B cell (primary cell): Measurements from ENCODE around the gene ELOB. TPM values are rescaled to one million over a fixed set of nuclear protein-coding genes. Genes with fewer than 3 reads are reported as not detected.

Source experiments
- ATAC-seq: fragments of 200-7000 bp; cut with Tn5 transposase; one replicate; pipeline ENCODE4 v1.10.0; 2021; ENCODE audit warnings: low read depth, mild to moderate bottlenecking, moderate number of reproducible peaks, moderate library complexity
- CTCF ChIA-PET: fragments of 350-600 bp; sonication (Branson Sonifier 250); formaldehyde crosslinking; loops from one replicate; lab custom pipeline; 2021; ENCODE audit warnings: antibody characterized with exemption, inconsistent platforms; lab: Charles Lee
- POLR2A ChIA-PET: fragments of 350-600 bp; sonication (Branson Sonifier 250); formaldehyde crosslinking; loops from one replicate; lab custom pipeline; 2021; ENCODE audit warnings: antibody characterized with exemption; lab: Charles Lee
- DNase-seq: peaks from one replicate; pipeline ENCODE4 v3.0.0; 2013
- H2AFZ ChIP-seq: 2 replicates; pipeline ENCODE4 v1.6.1; 2012; ENCODE audit warnings: mild to moderate bottlenecking, low read depth, low read length; ENCODE audit not compliant: insufficient read depth, poor library complexity, severe bottlenecking
- H3K27ac ChIP-seq, 2 donors: 1 replicate in 1 of 2; 2 replicates in 1 of 2; pipeline ENCODE4 v1.5.1; 2012 to 2013; ENCODE audit warnings: low read length in 2 of 2, mild to moderate bottlenecking in 2 of 2, moderate library complexity in 1 of 2
- H3K27me3 ChIP-seq, 4 experiments: fragments of 200-600 bp in 1 of 4; sonication (generic) in 1 of 4; replicated peaks in 1 of 4; 1 replicate in 2 of 4; 2 replicates in 2 of 4; pipeline versions ENCODE4 v1.6.1 to v1.7.0; 2013 to 2016; ENCODE audit warnings: low read length in 3 of 4, mild to moderate bottlenecking in 2 of 4, mixed read lengths in 1 of 4, moderate library complexity in 1 of 4; ENCODE audit not compliant: insufficient read depth in 4 of 4, control insufficient read depth in 3 of 4; ENCODE audit errors: control extremely low read depth in 1 of 4
- H3K36me3 ChIP-seq, 2 experiments: replicated peaks in 1 of 2; 1 replicate in 1 of 2; 2 replicates in 1 of 2; pipeline versions ENCODE4 v1.6.1 to v1.7.1; 2013; ENCODE audit warnings: low read length in 1 of 2; ENCODE audit not compliant: insufficient read depth in 2 of 2, control insufficient read depth in 1 of 2; ENCODE audit errors: control extremely low read depth in 1 of 2, extremely low read depth in 1 of 2
- H3K4me1 ChIP-seq, 2 donors: fragments of 200-600 bp in 1 of 2; sonication (generic) in 1 of 2; 1 replicate in 1 of 2; 2 replicates in 1 of 2; pipeline versions ENCODE4 v1.5.1 to v1.6.1; 2013 to 2017; ENCODE audit warnings: low read length in 2 of 2; ENCODE audit not compliant: control insufficient read depth in 2 of 2, insufficient read depth in 2 of 2
- H3K4me2 ChIP-seq: replicated peaks from 2 replicates; pipeline ENCODE3; 2012; ENCODE audit warnings: mild to moderate bottlenecking, low read depth, low read length; ENCODE audit not compliant: poor library complexity, severe bottlenecking
- H3K4me3 ChIP-seq, 5 experiments: fragments of 200-600 bp in 1 of 5; sonication (generic) in 1 of 5; 1 replicate in 3 of 5; 2 replicates in 2 of 5; pipeline versions ENCODE4 v1.5.1 to v1.7.0; 2011 to 2016; ENCODE audit warnings: low read length in 4 of 5, mild to moderate bottlenecking in 4 of 5, low read depth in 2 of 5, control low read depth in 1 of 5, moderate library complexity in 1 of 5; ENCODE audit not compliant: insufficient read depth in 1 of 5; ENCODE audit errors: control extremely low read depth in 1 of 5, extremely low read depth in 1 of 5
- H3K79me2 ChIP-seq: fragments of 200-600 bp; sonication (generic); one replicate; pipeline ENCODE4 v1.6.0; 2016; ENCODE audit warnings: low read length; ENCODE audit not compliant: control insufficient read depth, insufficient read depth
- H3K9ac ChIP-seq: fragments of 200-600 bp; sonication (generic); 2 replicates; pipeline ENCODE4 v1.6.1; 2017; ENCODE audit warnings: mild to moderate bottlenecking, low read length, moderate library complexity
- H3K9me3 ChIP-seq, 3 donors: one replicate each; pipeline versions ENCODE4 v1.6.1 to v1.7.1; 2013; ENCODE audit warnings: low read length in 2 of 3; ENCODE audit not compliant: control insufficient read depth in 2 of 3, insufficient read depth in 1 of 3; ENCODE audit errors: control extremely low read depth in 1 of 3
- H4K20me1 ChIP-seq: 2 replicates; pipeline ENCODE4 v1.6.0; 2012; ENCODE audit warnings: mild to moderate bottlenecking, low read length; ENCODE audit not compliant: insufficient read depth, control insufficient read depth, poor library complexity, severe bottlenecking
- H3K27ac Mint-ChIP-seq: one replicate; pipeline ENCODE4 v1.8.0; 2021; ENCODE audit warnings: mixed read lengths
- H3K27me3 Mint-ChIP-seq: one replicate; pipeline ENCODE4 v1.8.0; 2021; ENCODE audit warnings: mixed read lengths
- H3K4me1 Mint-ChIP-seq: one replicate; pipeline ENCODE4 v1.8.0; 2021; ENCODE audit warnings: mixed read lengths
- H3K4me3 Mint-ChIP-seq: one replicate; pipeline ENCODE4 v1.8.0; 2021; ENCODE audit warnings: mixed read lengths
- H3K9me3 Mint-ChIP-seq: one replicate; pipeline ENCODE4 v1.8.0; 2022; ENCODE audit warnings: mixed read lengths; ENCODE audit not compliant: insufficient read depth
- CTCF ChIP-seq: fragments of 200-600 bp; IDR thresholded peaks from one replicate; pipeline ENCODE4 v1.8.0; 2022; ENCODE audit warnings: antibody characterized with exemption, mild to moderate bottlenecking
- EZH2 ChIP-seq: IDR thresholded peaks from 2 replicates; pipeline ENCODE4 v1.6.1; 2012; ENCODE audit warnings: borderline replicate concordance, low read depth, mild to moderate bottlenecking, moderate library complexity, low read length; ENCODE audit not compliant: insufficient read depth, poor library complexity, severe bottlenecking
- WGBS: methylation state at CpG from one replicate; pipeline ENCODE4 v1.1.5; 2013; ENCODE audit warnings: missing lambda C conversion rate; ENCODE audit not compliant: insufficient coverage; 5-methylcytosine and 5-hydroxymethylcytosine counted together
- intact Hi-C: fragments of 100-400 bp; cut with micrococcal nuclease; formaldehyde crosslinking; loops from one replicate; pipeline ENCODE4 v1.10.0; 2022
- polyA plus RNA-seq: library from polyadenylated mRNA; depleted of rRNA; stranded (reverse); fragments of >200 nt; gene quantifications from 2 replicates; pipeline ENCODE4 v1.2.3, GENCODE V29; 2012
- total RNA-seq, 2 donors: library from RNA; stranded (reverse); fragments of 120-200 nt in 1 of 2; gene quantifications; 1 replicate in 1 of 2; 2 replicates in 1 of 2; pipeline versions ENCODE4 v1.2.3 to v1.2.4, GENCODE V29; 2013 to 2022

ELOB gene
- total and polyA plus RNA-seq, 2 donors (not counting 1 experiment from before 2014, with no cell fraction given) = 93.1 to 136 TPM

GRCh38 chr16:2752035-2752849 is 24.8 kb downstream of the ELOB start, which contains the start of gene SRRM2:
SRRM2 (plus strand) TSS chr16:2752638; CDS start chr16:2756365, 3,727 bp downstream.
- peak within 1 kb of the TSS; percentile 95 for H3K4me3 Mint-ChIP-seq
- H3K79me2 ChIP-seq = peaks cover 64% of the 10 kb centered on the region
- H3K27me3 ChIP-seq = no peaks in the 10 kb centered on the region
- POLR2A ChIA-PET = interaction anchor here (0.6 to 3.5 kb wide), 3 partner anchors 15 to 1612 kb away, joined by 3 to 31 read pairs (median 4); partner anchors contain the start of gene ELOB
- DNase-seq (peak; percentile 100), ATAC-seq (peak; percentile 83)
- H3K4me1 ChIP-seq = peaks cover 36 to 45% of the 10 kb centered on the region in 2 donors
- peaks cover 2% of the 10 kb centered on the region for H3K9me3 Mint-ChIP-seq
- H2AFZ ChIP-seq = peak within 1 kb of the TSS; percentile 99
- peaks cover 0 to 8% of the 10 kb centered on the region in 2 experiments for H3K36me3 ChIP-seq
- peaks cover 0 to 10% (median 3%) of the 10 kb centered on the region in 3 donors for H3K9me3 ChIP-seq
- peaks cover 50% of the 10 kb centered on the region for H3K4me1 Mint-ChIP-seq
- CTCF ChIA-PET = interaction anchor here (0.6 to 0.7 kb wide), 2 partner anchors 116 to 1972 kb away, joined by 3 read pairs; no protein-coding TSS in a partner anchor
- intact Hi-C loops = loop anchor here (1.0 to 5.0 kb wide), 5 partner anchors 25 to 270 kb away; partner anchors contain the start of genes ELOB, FLYWCH1, FLYWCH2 and HCFC1R1
- H3K4me3 ChIP-seq = peak within 1 kb of the TSS; percentile 68 to 97 (median 82)
- no peaks in the 10 kb centered on the region for H3K27me3 Mint-ChIP-seq
- peak within 1 kb of the TSS; percentile 95 to 98 for H3K27ac ChIP-seq
- H4K20me1 ChIP-seq = peaks cover 45% of the 10 kb centered on the region
- 4% methylated on average over 93 of the region's 99 CpGs for WGBS
- H3K4me2 ChIP-seq = peak within 1 kb of the TSS; percentile 97
- peak within 1 kb of the TSS; percentile 99 for H3K27ac Mint-ChIP-seq
- H3K9ac ChIP-seq = peak within 1 kb of the TSS; percentile 92
- TF ChIP-seq CTCF (no peak), EZH2 (no peak)
